Subcutaneous adipose tissue (tissue), 4 donors: ENCODE measurements around the gene UBAP1L. TPM values are rescaled to one million over a fixed set of nuclear protein-coding genes. Genes with fewer than 3 reads are reported as not detected.

Source experiments
- small RNA-seq: library from RNA; depleted of rRNA; stranded (forward); fragments of <200 nt; gene quantifications from one replicate; pipeline ENCODE3, GENCODE V24; 2016
- total RNA-seq, 4 donors: library from RNA; depleted of rRNA; stranded (reverse); fragments of >200 nt; gene quantifications; one replicate each; pipeline ENCODE4 v1.1.0, GENCODE V29; 2016
- TF ChIP-seq, protein P1 (sequence below): fragments of 450-650 bp; IDR thresholded peaks from one replicate; pipeline ENCODE4 v1.5.1; 2016; ENCODE audit warnings: low read depth, mild to moderate bottlenecking, control low read depth, antibody characterized with exemption, moderate library complexity

The UBAP1L gene
- total RNA-seq, 4 donors from 2014 or later = 1.3 to 5.7 (median 3.1) TPM

DNA sequence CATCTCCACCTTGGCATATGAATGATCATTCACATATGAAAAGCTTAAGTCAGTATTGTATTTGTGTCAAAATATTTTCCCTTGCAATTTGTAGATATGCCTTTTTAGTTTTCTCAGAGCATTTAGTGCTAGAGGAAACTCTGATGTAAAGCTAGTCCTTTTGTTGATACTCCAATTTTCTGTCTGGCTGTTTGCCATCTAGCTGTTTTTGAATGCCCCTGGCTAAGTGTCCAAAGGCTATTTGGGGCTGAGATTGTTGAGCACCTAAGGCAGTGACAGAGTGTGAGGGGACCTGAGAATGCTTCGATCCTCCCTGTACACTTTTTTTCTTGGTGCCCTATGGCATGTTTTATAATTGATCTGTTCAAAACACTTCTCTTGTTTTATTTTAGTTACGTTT is 66.8 kb downstream of the UBAP1L start:
- TF ChIP-seq, protein P1, sequence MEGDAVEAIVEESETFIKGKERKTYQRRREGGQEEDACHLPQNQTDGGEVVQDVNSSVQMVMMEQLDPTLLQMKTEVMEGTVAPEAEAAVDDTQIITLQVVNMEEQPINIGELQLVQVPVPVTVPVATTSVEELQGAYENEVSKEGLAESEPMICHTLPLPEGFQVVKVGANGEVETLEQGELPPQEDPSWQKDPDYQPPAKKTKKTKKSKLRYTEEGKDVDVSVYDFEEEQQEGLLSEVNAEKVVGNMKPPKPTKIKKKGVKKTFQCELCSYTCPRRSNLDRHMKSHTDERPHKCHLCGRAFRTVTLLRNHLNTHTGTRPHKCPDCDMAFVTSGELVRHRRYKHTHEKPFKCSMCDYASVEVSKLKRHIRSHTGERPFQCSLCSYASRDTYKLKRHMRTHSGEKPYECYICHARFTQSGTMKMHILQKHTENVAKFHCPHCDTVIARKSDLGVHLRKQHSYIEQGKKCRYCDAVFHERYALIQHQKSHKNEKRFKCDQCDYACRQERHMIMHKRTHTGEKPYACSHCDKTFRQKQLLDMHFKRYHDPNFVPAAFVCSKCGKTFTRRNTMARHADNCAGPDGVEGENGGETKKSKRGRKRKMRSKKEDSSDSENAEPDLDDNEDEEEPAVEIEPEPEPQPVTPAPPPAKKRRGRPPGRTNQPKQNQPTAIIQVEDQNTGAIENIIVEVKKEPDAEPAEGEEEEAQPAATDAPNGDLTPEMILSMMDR = no peak

DNA sequence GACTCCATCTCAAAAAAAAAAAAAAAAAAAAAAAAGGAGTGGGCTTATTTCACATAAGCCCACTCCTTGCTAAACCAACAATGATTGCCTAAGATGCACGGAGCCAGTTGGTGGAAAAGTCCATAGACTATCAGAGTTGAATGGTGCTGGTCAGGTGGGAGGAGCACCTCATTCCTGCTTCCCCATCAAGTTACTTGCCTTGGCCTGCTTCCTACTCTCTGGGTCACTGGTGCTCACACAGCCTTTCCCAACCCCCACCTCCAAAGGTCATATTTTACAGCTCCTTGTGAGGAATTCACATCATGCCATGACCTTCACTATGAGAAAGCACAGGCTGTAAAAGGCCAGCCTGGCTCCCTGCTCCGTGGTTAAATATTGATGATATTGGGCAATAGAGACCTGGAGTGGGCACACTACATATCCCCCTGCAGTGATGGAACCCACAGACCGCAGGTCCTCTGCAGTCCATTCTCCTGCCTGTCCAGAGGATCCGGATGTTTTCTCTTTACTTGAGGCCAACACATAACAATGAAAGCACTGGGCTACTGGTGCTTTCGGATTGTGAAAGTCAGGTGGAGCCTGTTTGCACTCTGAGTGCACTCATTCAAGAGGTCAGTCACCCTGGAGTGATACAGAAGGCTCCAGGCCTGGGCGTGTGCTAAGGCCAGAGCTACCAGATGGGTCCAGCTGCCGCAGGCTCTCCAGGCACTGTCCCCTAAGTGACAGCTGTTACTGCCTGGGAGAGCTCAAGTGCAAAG is 70.1 kb downstream of the UBAP1L start, which contains the start of gene SLC51B:
Gene SLC51B, plus strand, starts transcription at position 664 of the 758 bp plus-strand sequence. CDS start 4,618 bp downstream, outside the sequence.
- TF ChIP-seq, protein P1 = no peak

DNA sequence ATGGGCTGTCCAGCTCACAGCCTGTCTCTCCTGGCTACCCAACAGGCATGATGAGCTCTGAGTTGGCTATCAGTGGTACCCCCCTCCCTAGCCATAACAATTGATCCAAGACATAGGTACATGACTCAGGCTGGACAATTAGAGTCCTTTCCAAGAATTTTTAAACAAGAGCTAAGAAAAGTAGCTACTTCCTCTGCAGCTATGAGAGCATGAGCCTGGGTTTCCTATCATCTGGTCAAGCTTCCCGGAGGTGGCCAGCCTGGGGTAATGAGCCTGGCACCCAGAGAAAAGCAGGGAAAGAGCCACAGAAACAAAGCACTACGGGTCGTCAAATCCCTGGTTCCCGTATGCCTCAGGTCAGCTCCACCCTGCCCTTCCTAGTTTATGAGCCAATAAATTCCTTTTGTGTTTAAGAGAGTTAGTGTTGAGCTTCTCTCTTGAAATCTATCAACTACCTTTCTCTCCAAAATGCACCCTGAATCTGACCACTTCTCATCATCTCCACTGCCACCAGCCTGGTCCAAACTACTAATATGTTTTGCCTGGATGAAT is 72.1 kb downstream of the UBAP1L start:
- TF ChIP-seq, protein P1 = no peak

Small RNA genes lying within 50 kb of the gene (small RNA-seq; reads per million reads assigned to genes)
- gene AC013553.1 = not detected

Other genes with a start within 250 kb of the UBAP1L start
- 10 to 100 TPM; 13.8 to 27.3 (median 15.2) TPM for gene ANKDD1A, start 203.3 kb downstream of the UBAP1L start, total RNA-seq
- 100 to 1,000 TPM in 1 of 4 donors, 10 to 100 TPM in 3; 89.7 to 127 (median 94.8) TPM for gene SPG21, start 125.3 kb downstream of the UBAP1L start, total RNA-seq
- gene MTFMT, start 85.6 kb downstream of the UBAP1L start, total RNA-seq = 10 to 100 TPM; 18.3 to 29.0 (median 23.7) TPM
- not detected for gene SLC51B, start 69.8 kb downstream of the UBAP1L start, total RNA-seq
- 10 to 100 TPM in 1 of 4 donors, 1 to 10 TPM in 3; 2.6 to 13.6 (median 7.7) TPM for gene RASL12, start 47.2 kb downstream of the UBAP1L start, total RNA-seq
- not detected for gene KBTBD13, start 38.5 kb downstream of the UBAP1L start, total RNA-seq
- gene PDCD7, start 18.6 kb upstream of the UBAP1L start, total RNA-seq = 10 to 100 TPM; 11.9 to 21.1 (median 17.9) TPM
- gene CLPX, start 70.1 kb upstream of the UBAP1L start, total RNA-seq = 10 to 100 TPM; 49.6 to 79.5 (median 71.9) TPM
- gene CILP, start 96.3 kb upstream of the UBAP1L start, total RNA-seq = 100 to 1,000 TPM in 2 of 4 donors, 10 to 100 TPM in 2; 46.5 to 223 (median 111) TPM
- 10 to 100 TPM in 2 of 4 donors, 1 to 10 TPM in 2; 8.1 to 13.4 (median 11.0) TPM for gene PARP16, start 171.7 kb upstream of the UBAP1L start, total RNA-seq
- not detected for gene RNU5A-1, start 180.9 kb upstream of the UBAP1L start, total RNA-seq
- not detected for gene RNU5B-1, start 189.5 kb upstream of the UBAP1L start, total RNA-seq